ENCODE results near the gene CRHBP. TPM values are rescaled to one million over a fixed set of nuclear protein-coding genes. Genes with fewer than 3 reads are reported as not detected.

The CRHBP gene
- polyA plus RNA-seq, 3 donors = 2.2 TPM; not detected in 2

GRCh38 chr5:76938177-76938576 lies 14.7 kb upstream of the CRHBP start:
- H3K27ac Mint-ChIP-seq = no peak overlapping the region
- TF ChIP-seq, protein P1, sequence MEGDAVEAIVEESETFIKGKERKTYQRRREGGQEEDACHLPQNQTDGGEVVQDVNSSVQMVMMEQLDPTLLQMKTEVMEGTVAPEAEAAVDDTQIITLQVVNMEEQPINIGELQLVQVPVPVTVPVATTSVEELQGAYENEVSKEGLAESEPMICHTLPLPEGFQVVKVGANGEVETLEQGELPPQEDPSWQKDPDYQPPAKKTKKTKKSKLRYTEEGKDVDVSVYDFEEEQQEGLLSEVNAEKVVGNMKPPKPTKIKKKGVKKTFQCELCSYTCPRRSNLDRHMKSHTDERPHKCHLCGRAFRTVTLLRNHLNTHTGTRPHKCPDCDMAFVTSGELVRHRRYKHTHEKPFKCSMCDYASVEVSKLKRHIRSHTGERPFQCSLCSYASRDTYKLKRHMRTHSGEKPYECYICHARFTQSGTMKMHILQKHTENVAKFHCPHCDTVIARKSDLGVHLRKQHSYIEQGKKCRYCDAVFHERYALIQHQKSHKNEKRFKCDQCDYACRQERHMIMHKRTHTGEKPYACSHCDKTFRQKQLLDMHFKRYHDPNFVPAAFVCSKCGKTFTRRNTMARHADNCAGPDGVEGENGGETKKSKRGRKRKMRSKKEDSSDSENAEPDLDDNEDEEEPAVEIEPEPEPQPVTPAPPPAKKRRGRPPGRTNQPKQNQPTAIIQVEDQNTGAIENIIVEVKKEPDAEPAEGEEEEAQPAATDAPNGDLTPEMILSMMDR (IDR thresholded peaks at IDR 0.05) = no peak

GRCh38 chr5:76941000-76941399 lies 11.8 kb upstream of the CRHBP start:
- peaks cover 0 to 3% (median 3%) of the 10 kb centered on the region in 3 donors for H3K27me3 Mint-ChIP-seq (ENCODE audit: low read depth in 3 of 3)
- intact Hi-C loops (cut with micrococcal nuclease) = no loop called here

More at GRCh38 chr5:76938177-76938576, 14.7 kb upstream of the CRHBP start:
- H3K79me2 ChIP-seq (ENCODE audit: insufficient read depth, low read length) = no peaks in the 10 kb centered on the region
- H3K27me3 ChIP-seq (ENCODE audit: control insufficient read depth in 2 of 2, insufficient read depth in 2 of 2, low read length in 2 of 2) = no peaks in the 10 kb centered on the region
- H2AFZ ChIP-seq (ENCODE audit: insufficient read depth, low read depth, low read length, poor library complexity, severe bottlenecking) = no peak overlapping the region
- H4K20me1 ChIP-seq (ENCODE audit: insufficient read depth, low read length) = no peaks in the 10 kb centered on the region
- peaks cover 0 to 3% (median 0%) of the 10 kb centered on the region in 3 donors for H3K27me3 Mint-ChIP-seq (ENCODE audit: low read depth in 3 of 3)
- H3K27ac ChIP-seq (ENCODE audit: low read depth in 1 of 2, low read length in 2 of 2) = no peak overlapping the region
- no peaks in the 10 kb centered on the region for H3K36me3 Mint-ChIP-seq
- intact Hi-C loops (cut with micrococcal nuclease) = no loop called here
- H3K9me3 Mint-ChIP-seq = peaks cover 0 to 5% (median 0%) of the 10 kb centered on the region in 7 donors
- H3K4me1 Mint-ChIP-seq = no peaks in the 10 kb centered on the region
- H3K4me1 ChIP-seq (ENCODE audit: control insufficient read depth in 1 of 2, insufficient read depth in 2 of 2, low read length in 2 of 2) = no peaks in the 10 kb centered on the region
- no peak overlapping the region for H3K4me3 ChIP-seq (replicated peaks in 1 of 3; ENCODE audit: low read depth in 2 of 3, low read length in 3 of 3)
- no peaks in the 10 kb centered on the region for H3K9me3 ChIP-seq (replicated peaks in 1 of 2; ENCODE audit: control insufficient read depth in 1 of 2, insufficient read depth in 1 of 2, low read length in 2 of 2)
- H3K9ac ChIP-seq (ENCODE audit: insufficient read depth, low read length, poor library complexity, severe bottlenecking) = no peak overlapping the region
- no peak overlapping the region for H3K4me3 Mint-ChIP-seq
- H3K4me2 ChIP-seq (replicated peaks; ENCODE audit: extremely low read depth, low read length, poor library complexity, severe bottlenecking) = no peak overlapping the region
- DNase-seq = no peak
- H3K36me3 ChIP-seq (replicated peaks in 1 of 2; ENCODE audit: control insufficient read depth in 1 of 2, insufficient read depth in 2 of 2, low read length in 2 of 2) = no peaks in the 10 kb centered on the region

More at GRCh38 chr5:76941000-76941399, 11.8 kb upstream of the CRHBP start:
- H3K36me3 Mint-ChIP-seq = no peaks in the 10 kb centered on the region
- no peak overlapping the region for H3K4me3 Mint-ChIP-seq
- TF ChIP-seq, protein P1 (IDR thresholded peaks at IDR 0.05) = no peak
- Histone ChIP-seq H3K9me3 (replicated peaks in 1 of 2; ENCODE audit: control insufficient read depth in 1 of 2, insufficient read depth in 1 of 2, low read length in 2 of 2) (no peaks in the 10 kb centered on the region), H3K27me3 (ENCODE audit: control insufficient read depth in 2 of 2, insufficient read depth in 2 of 2, low read length in 2 of 2) (no peaks in the 10 kb centered on the region), H3K4me3 (replicated peaks in 1 of 3; ENCODE audit: low read depth in 2 of 3, low read length in 3 of 3) (no peak overlapping the region), H3K4me2 (replicated peaks; ENCODE audit: extremely low read depth, low read length, poor library complexity, severe bottlenecking) (no peak overlapping the region), H3K4me1 (ENCODE audit: control insufficient read depth in 1 of 2, insufficient read depth in 2 of 2, low read length in 2 of 2) (peaks cover 0 to 1% of the 10 kb centered on the region in 2 donors), H3K27ac (ENCODE audit: low read depth in 1 of 2, low read length in 2 of 2) (no peak overlapping the region), H3K36me3 (replicated peaks in 1 of 2; ENCODE audit: control insufficient read depth in 1 of 2, insufficient read depth in 2 of 2, low read length in 2 of 2) (no peaks in the 10 kb centered on the region), H3K79me2 (ENCODE audit: insufficient read depth, low read length) (no peaks in the 10 kb centered on the region), H4K20me1 (ENCODE audit: insufficient read depth, low read length) (no peaks in the 10 kb centered on the region), H3K9ac (ENCODE audit: insufficient read depth, low read length, poor library complexity, severe bottlenecking) (no peak overlapping the region), H2AFZ (ENCODE audit: insufficient read depth, low read depth, low read length, poor library complexity, severe bottlenecking) (no peak overlapping the region)
- no peak overlapping the region for H3K27ac Mint-ChIP-seq
- no peak for DNase-seq
- 100% methylated on average over 1 of the region's 4 CpGs for WGBS (ENCODE audit: insufficient coverage)
- peaks cover 7% of the 10 kb centered on the region for H3K4me1 Mint-ChIP-seq
- H3K9me3 Mint-ChIP-seq = peaks cover 0 to 5% (median 0%) of the 10 kb centered on the region in 7 donors
